Transverse colon (tissue), 4 donors: ENCODE results near the gene STYXL1.

Experiments used
- POLR2A ChIP-seq: fragments of 450-650 bp; IDR thresholded peaks from one replicate; pipeline ENCODE4 v1.6.1; 2016; ENCODE audit warnings: antibody characterized with exemption, mild to moderate bottlenecking, moderate library complexity
- POLR2AphosphoS5 ChIP-seq, 3 donors: sonication (generic); formaldehyde crosslinking; IDR thresholded peaks; one replicate each; pipeline ENCODE4 v1.6.1; 2016; ENCODE audit warnings: antibody characterized with exemption in 3 of 3
- TF ChIP-seq, protein P1 (sequence below), 5 experiments: fragments of 200-600 bp in 3 of 5; fragments of 450-650 bp in 2 of 5; sonication (generic) in 3 of 5; IDR thresholded peaks; 1 replicate in 2 of 5; 2 replicates in 3 of 5; pipeline ENCODE4 v1.5.1; 2016 to 2017; ENCODE audit warnings: antibody characterized with exemption in 5 of 5, inconsistent platforms in 3 of 5, mild to moderate bottlenecking in 2 of 5, moderate library complexity in 1 of 5

DNA sequence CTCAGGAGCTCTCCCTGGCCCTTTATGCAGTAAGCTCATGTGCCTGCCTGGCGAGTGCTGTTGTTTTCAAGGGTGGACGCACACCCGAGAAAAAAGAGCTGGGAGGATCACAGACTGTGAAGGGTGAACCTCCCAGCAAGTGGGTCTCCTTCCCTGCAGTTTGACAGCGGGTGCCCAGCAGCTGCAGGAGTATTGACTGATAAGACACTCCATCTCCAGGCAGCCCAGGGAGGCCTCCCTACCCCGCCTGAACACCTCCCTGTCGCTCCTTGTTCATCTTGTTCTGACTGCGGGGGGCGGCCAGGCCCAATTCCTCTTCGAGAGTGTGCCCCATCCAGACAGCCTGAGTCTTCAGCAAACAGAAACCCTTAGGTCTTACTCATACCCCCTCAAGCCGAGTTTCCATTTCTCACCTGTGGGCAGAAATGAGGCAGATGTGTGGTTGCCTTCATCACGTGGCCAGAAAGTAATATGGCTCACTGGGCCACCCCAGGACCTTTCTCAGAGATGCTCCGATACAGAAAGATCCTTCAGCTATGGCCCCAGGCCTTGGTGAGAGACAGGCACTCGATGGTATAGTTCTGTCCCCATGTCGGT lies 17.3 kb upstream of the STYXL1 start:
- TF ChIP-seq POLR2AphosphoS5 (IDR thresholded peaks at IDR 0.05) (no peak), POLR2A (no peak)
- TF ChIP-seq, protein P1, sequence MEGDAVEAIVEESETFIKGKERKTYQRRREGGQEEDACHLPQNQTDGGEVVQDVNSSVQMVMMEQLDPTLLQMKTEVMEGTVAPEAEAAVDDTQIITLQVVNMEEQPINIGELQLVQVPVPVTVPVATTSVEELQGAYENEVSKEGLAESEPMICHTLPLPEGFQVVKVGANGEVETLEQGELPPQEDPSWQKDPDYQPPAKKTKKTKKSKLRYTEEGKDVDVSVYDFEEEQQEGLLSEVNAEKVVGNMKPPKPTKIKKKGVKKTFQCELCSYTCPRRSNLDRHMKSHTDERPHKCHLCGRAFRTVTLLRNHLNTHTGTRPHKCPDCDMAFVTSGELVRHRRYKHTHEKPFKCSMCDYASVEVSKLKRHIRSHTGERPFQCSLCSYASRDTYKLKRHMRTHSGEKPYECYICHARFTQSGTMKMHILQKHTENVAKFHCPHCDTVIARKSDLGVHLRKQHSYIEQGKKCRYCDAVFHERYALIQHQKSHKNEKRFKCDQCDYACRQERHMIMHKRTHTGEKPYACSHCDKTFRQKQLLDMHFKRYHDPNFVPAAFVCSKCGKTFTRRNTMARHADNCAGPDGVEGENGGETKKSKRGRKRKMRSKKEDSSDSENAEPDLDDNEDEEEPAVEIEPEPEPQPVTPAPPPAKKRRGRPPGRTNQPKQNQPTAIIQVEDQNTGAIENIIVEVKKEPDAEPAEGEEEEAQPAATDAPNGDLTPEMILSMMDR (IDR thresholded peaks at IDR 0.05) = no peak
